Thoracic aorta (tissue), 2 donors: ENCODE results near the gene MAN1C1. TPM values are rescaled to one million over a fixed set of nuclear protein-coding genes. Genes with fewer than 3 reads are reported as not detected.

Source experiments
- ATAC-seq: fragments of 150-250 bp; one replicate; pipeline ENCODE4 v1.8.0; 2017; ENCODE audit warnings: low read depth; ENCODE audit not compliant: insufficient number of reproducible peaks, low FRiP score
- DNase-seq: peaks from one replicate; pipeline ENCODE4 v3.0.0-alpha.2; 2020; ENCODE audit warnings: low spot score
- H3K27ac ChIP-seq, 2 donors: fragments of 200-600 bp; sonication (generic); 1 replicate in 1 of 2; 2 replicates in 1 of 2; pipeline ENCODE4 v1.5.1; 2016; ENCODE audit warnings: mild to moderate bottlenecking in 2 of 2, moderate library complexity in 2 of 2
- H3K27me3 ChIP-seq: fragments of 200-600 bp; sonication (generic); replicated peaks from 2 replicates; pipeline ENCODE4 v1.6.0; 2016; ENCODE audit warnings: mild to moderate bottlenecking; ENCODE audit not compliant: insufficient read depth
- H3K36me3 ChIP-seq: fragments of 200-600 bp; sonication (generic); one replicate; pipeline ENCODE4 v1.5.1; 2016
- H3K4me1 ChIP-seq, 2 donors: fragments of 200-600 bp; sonication (generic); 1 replicate in 1 of 2; 2 replicates in 1 of 2; pipeline versions ENCODE4 v1.5.1 to v1.6.0; 2016; ENCODE audit warnings: low read depth in 2 of 2, mild to moderate bottlenecking in 1 of 2; ENCODE audit not compliant: control insufficient read depth in 1 of 2
- H3K4me3 ChIP-seq: fragments of 200-600 bp; sonication (generic); 2 replicates; pipeline ENCODE4 v1.5.1; 2016; ENCODE audit warnings: mild to moderate bottlenecking
- H3K9me3 ChIP-seq: fragments of 200-600 bp; sonication (generic); 2 replicates; pipeline ENCODE4 v1.5.1; 2016
- total RNA-seq, 2 donors: library from RNA; depleted of rRNA; stranded (reverse); fragments of >200 nt; gene quantifications; one replicate each; pipeline versions ENCODE4 v1.1.0 to v1.2.3, GENCODE V29; 2016
- TF ChIP-seq, protein P1 (sequence below): fragments of 200-600 bp; sonication (generic); IDR thresholded peaks from one replicate; pipeline ENCODE4 v1.5.1; 2019; ENCODE audit warnings: antibody characterized with exemption

Gene MAN1C1
- total RNA-seq, 2 donors from 2014 or later: 21.0 to 26.0 TPM

- Histone ChIP-seq H3K27ac (no peak overlapping the region), H3K4me1 (no peaks in the 10 kb centered on the region), H3K36me3 (no peaks in the 10 kb centered on the region), H3K9me3 (no peaks in the 10 kb centered on the region), H3K27me3 (no peaks in the 10 kb centered on the region), H3K4me3 (no peak overlapping the region)
- TF ChIP-seq, protein P1, sequence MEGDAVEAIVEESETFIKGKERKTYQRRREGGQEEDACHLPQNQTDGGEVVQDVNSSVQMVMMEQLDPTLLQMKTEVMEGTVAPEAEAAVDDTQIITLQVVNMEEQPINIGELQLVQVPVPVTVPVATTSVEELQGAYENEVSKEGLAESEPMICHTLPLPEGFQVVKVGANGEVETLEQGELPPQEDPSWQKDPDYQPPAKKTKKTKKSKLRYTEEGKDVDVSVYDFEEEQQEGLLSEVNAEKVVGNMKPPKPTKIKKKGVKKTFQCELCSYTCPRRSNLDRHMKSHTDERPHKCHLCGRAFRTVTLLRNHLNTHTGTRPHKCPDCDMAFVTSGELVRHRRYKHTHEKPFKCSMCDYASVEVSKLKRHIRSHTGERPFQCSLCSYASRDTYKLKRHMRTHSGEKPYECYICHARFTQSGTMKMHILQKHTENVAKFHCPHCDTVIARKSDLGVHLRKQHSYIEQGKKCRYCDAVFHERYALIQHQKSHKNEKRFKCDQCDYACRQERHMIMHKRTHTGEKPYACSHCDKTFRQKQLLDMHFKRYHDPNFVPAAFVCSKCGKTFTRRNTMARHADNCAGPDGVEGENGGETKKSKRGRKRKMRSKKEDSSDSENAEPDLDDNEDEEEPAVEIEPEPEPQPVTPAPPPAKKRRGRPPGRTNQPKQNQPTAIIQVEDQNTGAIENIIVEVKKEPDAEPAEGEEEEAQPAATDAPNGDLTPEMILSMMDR: no peak
- no peak for ATAC-seq
- no peak for DNase-seq
Measured at GRCh38 chr1:25754470-25755181, 138.0 kb downstream of the MAN1C1 start.

- no peaks in the 10 kb centered on the region for H3K4me1 ChIP-seq
- ATAC-seq (no peak), DNase-seq (no peak)
- H3K4me3 ChIP-seq: no peak overlapping the region
- no peak overlapping the region for H3K27ac ChIP-seq
- no peaks in the 10 kb centered on the region for H3K9me3 ChIP-seq
- TF ChIP-seq, protein P1: no peak
- no peaks in the 10 kb centered on the region for H3K36me3 ChIP-seq
- H3K27me3 ChIP-seq: no peaks in the 10 kb centered on the region
Measured at GRCh38 chr1:25755475-25756125, 139.0 kb downstream of the MAN1C1 start.

- H3K36me3 ChIP-seq: no peaks in the 10 kb centered on the region
- TF ChIP-seq, protein P1: no peak
- no peak for ATAC-seq
Measured at GRCh38 chr1:25756215-25756614, 139.6 kb downstream of the MAN1C1 start.

GRCh38 chr1:25757151-25757845 is 140.7 kb downstream of the MAN1C1 start:
- no peak for ATAC-seq
- H3K27ac ChIP-seq: no peak overlapping the region
- DNase-seq: no peak
- no peaks in the 10 kb centered on the region for H3K36me3 ChIP-seq
- H3K4me1 ChIP-seq: no peaks in the 10 kb centered on the region
- H3K4me3 ChIP-seq: no peak overlapping the region
- no peaks in the 10 kb centered on the region for H3K9me3 ChIP-seq
- TF ChIP-seq, protein P1: no peak
- no peaks in the 10 kb centered on the region for H3K27me3 ChIP-seq

More at GRCh38 chr1:25756215-25756614, 139.6 kb downstream of the MAN1C1 start:
- H3K27ac ChIP-seq: no peak overlapping the region
- no peaks in the 10 kb centered on the region for H3K4me1 ChIP-seq
- no peak for DNase-seq
- H3K27me3 ChIP-seq: no peaks in the 10 kb centered on the region
- no peak overlapping the region for H3K4me3 ChIP-seq
- H3K9me3 ChIP-seq: no peaks in the 10 kb centered on the region

DNA sequence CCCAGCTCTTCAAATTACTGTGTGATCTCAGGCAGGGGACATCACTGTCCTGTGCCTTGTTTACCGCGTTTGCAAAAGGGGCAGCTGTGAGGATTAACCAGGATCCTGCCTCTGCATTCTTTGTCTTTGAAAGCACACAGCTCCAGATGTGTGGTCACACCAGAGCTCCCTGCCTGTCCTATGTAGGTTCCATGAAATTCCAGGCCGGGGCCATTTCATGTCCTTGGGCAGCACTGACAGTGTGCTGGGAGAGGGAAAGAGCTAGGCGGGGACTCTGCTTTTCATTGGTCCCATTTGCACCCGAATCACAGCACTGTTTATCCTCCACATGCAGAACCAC is 141.2 kb downstream of the MAN1C1 start:
- no peaks in the 10 kb centered on the region for H3K27me3 ChIP-seq
- ATAC-seq (no peak), DNase-seq (no peak)
- TF ChIP-seq, protein P1: no peak
- no peaks in the 10 kb centered on the region for H3K36me3 ChIP-seq
- no peaks in the 10 kb centered on the region for H3K4me1 ChIP-seq
- H3K4me3 ChIP-seq: no peak overlapping the region
- H3K9me3 ChIP-seq: no peaks in the 10 kb centered on the region
- H3K27ac ChIP-seq: no peak overlapping the region
